Endothelial cell of umbilical vein (primary cell): ENCODE measurements around the gene LIMA1. TPM values are rescaled to one million over a fixed set of nuclear protein-coding genes. Genes with fewer than 3 reads are reported as not detected.
A peak's percentile ranks its signal among the peaks of the same experiment; 100 is the strongest.

Experiments
- BruUV-seq: library from RNA; stranded (reverse); fragments of 400-500 nt; replicated peaks from 2 replicates; lab custom pipeline; 2021; lab: Mats Ljungman, UMichigan
- CTCF ChIA-PET: fragments of 300-600, 350-600 bp; sonication (Branson Sonifier 250); formaldehyde crosslinking; loops from one replicate; lab custom pipeline; 2021; ENCODE audit warnings: antibody characterized with exemption, inconsistent platforms; lab: Charles Lee
- POLR2A ChIA-PET: fragments of 300-600, 350-600 bp; sonication (Branson Sonifier 250); formaldehyde crosslinking; loops from one replicate; lab custom pipeline; 2021; ENCODE audit warnings: antibody characterized with exemption, inconsistent platforms; lab: Charles Lee
- DNase-seq: peaks from one replicate; pipeline ENCODE4 v3.0.0-alpha.2; 2011; ENCODE audit warnings: low read depth, low spot score
- FAIRE-seq: peaks from 2 replicates; lab custom pipeline; 2011; peaks lifted over from hg19 to GRCh38; lab: Jason Lieb, UNC
- H2AFZ ChIP-seq: 2 replicates; pipeline ENCODE4 v1.6.0; 2012; ENCODE audit warnings: low read depth, low read length, control low read depth, inconsistent platforms
- H3K27ac ChIP-seq: 2 replicates; pipeline ENCODE4 v1.5.1; 2011; ENCODE audit warnings: low read depth, mild to moderate bottlenecking, control low read depth, low read length, moderate library complexity; ENCODE audit not compliant: insufficient read depth
- H3K27me3 ChIP-seq, 2 experiments: 2 replicates each; pipeline versions ENCODE4 v1.6.0 to v1.6.1; 2011; ENCODE audit warnings: low read length in 2 of 2, mixed read lengths in 1 of 2; ENCODE audit not compliant: control insufficient read depth in 2 of 2, insufficient read depth in 2 of 2
- H3K36me3 ChIP-seq, 2 experiments: 2 replicates in 1 of 2; 3 replicates in 1 of 2; pipeline ENCODE4 v1.5.1; 2011; ENCODE audit warnings: low read length in 2 of 2, mild to moderate bottlenecking in 1 of 2, moderate library complexity in 1 of 2; ENCODE audit not compliant: control insufficient read depth in 2 of 2, insufficient read depth in 2 of 2; ENCODE audit errors: extremely low read depth in 1 of 2
- H3K4me1 ChIP-seq: 3 replicates; pipeline ENCODE4 v1.5.1; 2011; ENCODE audit warnings: mild to moderate bottlenecking, low read length; ENCODE audit not compliant: control insufficient read depth, insufficient read depth; ENCODE audit errors: extremely low read depth
- H3K4me2 ChIP-seq: 2 replicates; pipeline ENCODE4 v1.6.1; 2011; ENCODE audit warnings: low read length, control low read depth, mixed read lengths; ENCODE audit not compliant: insufficient read depth
- H3K4me3 ChIP-seq, 3 experiments: fragments of 200-600 bp in 1 of 3; sonication (generic), shearing (Covaris generic) in 1 of 3; replicated peaks in 1 of 3; 2 replicates each; pipeline ENCODE4 v1.5.1; 2011 to 2016; ENCODE audit warnings: control low read depth in 3 of 3, low read length in 3 of 3, mild to moderate bottlenecking in 2 of 3, inconsistent platforms in 1 of 3, low read depth in 1 of 3, moderate library complexity in 1 of 3; ENCODE audit not compliant: insufficient read depth in 1 of 3
- H3K79me2 ChIP-seq: 2 replicates; pipeline ENCODE4 v1.6.0; 2012; ENCODE audit warnings: low read length, inconsistent platforms; ENCODE audit not compliant: control insufficient read depth, insufficient read depth
- H3K9ac ChIP-seq: replicated peaks from 2 replicates; pipeline ENCODE3; 2011; ENCODE audit warnings: low read length, control low read depth; ENCODE audit not compliant: insufficient read depth; ENCODE audit errors: extremely low read depth
- H3K9me1 ChIP-seq: replicated peaks from 3 replicates; pipeline ENCODE4 v1.6.0; 2011; ENCODE audit warnings: mild to moderate bottlenecking, low read length; ENCODE audit not compliant: control insufficient read depth, insufficient read depth; ENCODE audit errors: extremely low read depth
- H3K9me3 ChIP-seq: replicated peaks from 2 replicates; pipeline ENCODE4 v1.5.1; 2012; ENCODE audit warnings: low read length, inconsistent platforms; ENCODE audit not compliant: control insufficient read depth, insufficient read depth
- H4K20me1 ChIP-seq: replicated peaks from 2 replicates; pipeline ENCODE3; 2011; ENCODE audit warnings: mild to moderate bottlenecking, low read length; ENCODE audit not compliant: control insufficient read depth, insufficient read depth; ENCODE audit errors: extremely low read depth
- EZH2 ChIP-seq: IDR thresholded peaks from 2 replicates; pipeline ENCODE4 v1.6.1; 2012; ENCODE audit warnings: borderline replicate concordance, low read depth, mild to moderate bottlenecking, moderate library complexity, low read length, inconsistent platforms; ENCODE audit not compliant: severe bottlenecking
- FOS ChIP-seq: IDR thresholded peaks from 2 replicates; pipeline ENCODE4 v1.6.1; 2011; ENCODE audit warnings: mild to moderate bottlenecking, low read length, moderate library complexity, borderline replicate concordance; ENCODE audit not compliant: insufficient read depth
- GATA2 ChIP-seq: IDR thresholded peaks from 2 replicates; pipeline ENCODE4 v1.7.0; 2011; ENCODE audit warnings: low read depth, mild to moderate bottlenecking, moderate library complexity, mixed read lengths, low read length; ENCODE audit not compliant: insufficient read length, insufficient read depth
- JUN ChIP-seq: IDR thresholded peaks from 2 replicates; pipeline ENCODE4 v1.6.1; 2011; ENCODE audit warnings: borderline replicate concordance, low read depth; ENCODE audit not compliant: insufficient read length, insufficient read depth
- MYC ChIP-seq: IDR thresholded peaks from one replicate; pipeline ENCODE4 v1.6.1; 2011; ENCODE audit warnings: mild to moderate bottlenecking, low read depth, low read length
- POLR2A ChIP-seq: IDR thresholded peaks from 2 replicates; pipeline ENCODE4 v1.6.1; 2012; ENCODE audit warnings: low read depth, mild to moderate bottlenecking, control low read depth, low read length
- POLR2AphosphoS5 ChIP-seq: IDR thresholded peaks from 2 replicates; pipeline ENCODE4 v1.6.1; 2012; ENCODE audit warnings: low read depth, mild to moderate bottlenecking, control low read depth, low read length, moderate library complexity; ENCODE audit not compliant: insufficient read depth
- dilution Hi-C: fragments of 300-500 bp; cut with MboI; formaldehyde crosslinking; loops from one replicate; pipeline ENCODE4 v1.15.0; 2019; ENCODE audit warnings: low sequenced_read_pairs; ENCODE audit not compliant: extremely low pct_ligation_motif_present
- intact Hi-C: fragments of 100-400 bp; cut with micrococcal nuclease; formaldehyde crosslinking; loops from one replicate; pipeline ENCODE4 v1.10.0; 2022
- polyA plus RNA-seq, 4 experiments: library from polyadenylated mRNA; depleted of rRNA in 3 of 4; stranded (reverse) in 3 of 4; unstranded in 1 of 4; fragments of >200 nt; gene quantifications; 2 replicates each; pipeline versions ENCODE4 v1.2.1 to v1.2.3, GENCODE V29; 2011 to 2012; ENCODE audit warnings: missing spikeins in 1 of 4
- total RNA-seq: library from RNA; stranded (reverse); gene quantifications from 2 replicates; pipeline ENCODE4 v1.2.3, GENCODE V29; 2021
- TF ChIP-seq, protein P1 (sequence below), 2 donors: IDR thresholded peaks; 1 replicate in 1 of 2; 2 replicates in 1 of 2; pipeline ENCODE4 v1.5.1; 2011; ENCODE audit warnings: low read length in 2 of 2, mild to moderate bottlenecking in 2 of 2, moderate library complexity in 2 of 2, control low read depth in 1 of 2, inconsistent platforms in 1 of 2, low read depth in 1 of 2; ENCODE audit not compliant: insufficient read depth in 1 of 2; ENCODE audit errors: extremely low read depth in 1 of 2
- TF ChIP-seq, protein P2 (sequence below): IDR thresholded peaks from 2 replicates; pipeline ENCODE4 v1.6.1; 2011; ENCODE audit not compliant: insufficient read depth, insufficient read length

The LIMA1 gene
- total and polyA plus RNA-seq, 2 donors (not counting 3 experiments of a cell fraction or from before 2014, with no cell fraction given): 35.0 to 87.3 TPM

DNA sequence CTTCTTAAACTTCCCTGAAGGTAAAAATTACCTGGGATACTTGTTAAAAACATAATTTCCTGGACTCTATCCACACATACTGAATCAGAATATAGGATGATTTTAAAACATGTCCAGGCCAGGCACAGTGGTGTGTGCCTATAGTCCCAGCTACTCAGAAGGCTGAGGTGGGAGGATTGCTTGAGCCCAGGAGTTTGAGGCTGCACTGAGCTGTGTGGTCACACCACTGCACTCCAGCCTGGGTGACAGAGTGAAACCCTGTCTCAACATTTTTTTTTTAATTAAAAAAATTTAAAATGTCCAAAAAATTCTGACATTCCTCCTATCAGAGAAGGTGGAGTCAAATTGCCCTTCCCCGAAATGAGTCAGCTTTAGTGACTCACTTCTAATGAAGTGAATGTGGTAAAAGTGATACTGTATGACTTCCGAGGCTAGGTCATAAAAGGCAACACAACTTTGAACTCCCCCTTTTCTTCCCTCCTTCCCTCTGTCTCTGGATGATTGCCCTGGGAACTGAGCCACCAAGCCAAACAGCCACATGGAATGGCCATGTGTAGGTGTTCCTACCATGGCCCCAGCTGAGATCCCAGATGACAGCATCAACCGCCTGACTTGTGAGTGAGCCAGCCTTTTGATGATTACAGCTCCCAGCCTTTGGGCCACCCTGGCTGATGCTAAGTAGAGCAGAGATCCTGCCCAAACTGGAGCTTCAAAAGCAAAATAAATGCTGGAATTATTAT lies 36.3 kb downstream of the LIMA1 start:
- no peaks in the 10 kb centered on the region for H4K20me1 ChIP-seq
- TF ChIP-seq MYC (no peak), GATA2 (peak; percentile 55), FOS (peak; percentile 90), EZH2 (no peak), POLR2AphosphoS5 (peak; percentile 85), JUN (peak; percentile 90), POLR2A (no peak)
- TF ChIP-seq, protein P1, sequence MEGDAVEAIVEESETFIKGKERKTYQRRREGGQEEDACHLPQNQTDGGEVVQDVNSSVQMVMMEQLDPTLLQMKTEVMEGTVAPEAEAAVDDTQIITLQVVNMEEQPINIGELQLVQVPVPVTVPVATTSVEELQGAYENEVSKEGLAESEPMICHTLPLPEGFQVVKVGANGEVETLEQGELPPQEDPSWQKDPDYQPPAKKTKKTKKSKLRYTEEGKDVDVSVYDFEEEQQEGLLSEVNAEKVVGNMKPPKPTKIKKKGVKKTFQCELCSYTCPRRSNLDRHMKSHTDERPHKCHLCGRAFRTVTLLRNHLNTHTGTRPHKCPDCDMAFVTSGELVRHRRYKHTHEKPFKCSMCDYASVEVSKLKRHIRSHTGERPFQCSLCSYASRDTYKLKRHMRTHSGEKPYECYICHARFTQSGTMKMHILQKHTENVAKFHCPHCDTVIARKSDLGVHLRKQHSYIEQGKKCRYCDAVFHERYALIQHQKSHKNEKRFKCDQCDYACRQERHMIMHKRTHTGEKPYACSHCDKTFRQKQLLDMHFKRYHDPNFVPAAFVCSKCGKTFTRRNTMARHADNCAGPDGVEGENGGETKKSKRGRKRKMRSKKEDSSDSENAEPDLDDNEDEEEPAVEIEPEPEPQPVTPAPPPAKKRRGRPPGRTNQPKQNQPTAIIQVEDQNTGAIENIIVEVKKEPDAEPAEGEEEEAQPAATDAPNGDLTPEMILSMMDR (IDR thresholded peaks at IDR 0.05; ENCODE audit: extremely low read depth in 1 of 2, insufficient read depth in 1 of 2, low read depth in 1 of 2, low read length in 2 of 2): no peak
- TF ChIP-seq, protein P2, sequence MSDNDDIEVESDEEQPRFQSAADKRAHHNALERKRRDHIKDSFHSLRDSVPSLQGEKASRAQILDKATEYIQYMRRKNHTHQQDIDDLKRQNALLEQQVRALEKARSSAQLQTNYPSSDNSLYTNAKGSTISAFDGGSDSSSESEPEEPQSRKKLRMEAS: no peak
- no peak overlapping the region for H3K9ac ChIP-seq
- DNase-seq: peak; percentile 79
- H2AFZ ChIP-seq: no peak overlapping the region
- intact Hi-C loops (loop anchor here (1.0 kb wide), 1 partner anchor 11 kb away; no protein-coding TSS in a partner anchor), dilution Hi-C loops (no loop called here)
- no peak overlapping the region for H3K4me3 ChIP-seq
- H3K79me2 ChIP-seq: no peaks in the 10 kb centered on the region
- H3K9me3 ChIP-seq: no peaks in the 10 kb centered on the region
- H3K36me3 ChIP-seq: no peaks in the 10 kb centered on the region
- FAIRE-seq: peak; percentile 82
- BruUV-seq: no TSS peak
- H3K27ac ChIP-seq: no peak overlapping the region
- ChIA-PET POLR2A (interaction anchor here (0.6 to 1.0 kb wide), 2 partner anchors 24 to 48 kb away, joined by 3 to 4 read pairs; no protein-coding TSS in a partner anchor), CTCF (interaction anchor here (0.8 to 1.9 kb wide), 5 partner anchors 24 to 71 kb away, joined by 3 to 8 read pairs (median 4); no protein-coding TSS in a partner anchor)
- H3K4me2 ChIP-seq: no peak overlapping the region
- H3K9me1 ChIP-seq: no peaks in the 10 kb centered on the region
- H3K27me3 ChIP-seq: peaks cover 12 to 15% of the 10 kb centered on the region in 2 experiments
- peaks cover 12% of the 10 kb centered on the region for H3K4me1 ChIP-seq
